MM.1S (cell line): ENCODE data around the gene ANKRD27.

ENCODE experiments used
- CTCF ChIP-seq: fragments of 300-600 bp; sonication (generic); IDR thresholded peaks from 2 replicates; pipeline ENCODE4 v1.5.1; 2016; ENCODE audit warnings: antibody characterized with exemption, low read length, mixed read lengths
- EZH2 ChIP-seq: fragments of 300-600 bp; sonication (generic); optimal IDR thresholded peaks from 2 replicates; pipeline ENCODE3; 2017; ENCODE audit warnings: low read depth, mild to moderate bottlenecking, antibody characterized with exemption, low read length, mixed read lengths

GRCh38 chr19:32594021-32594420, 81.0 kb downstream of the ANKRD27 start:
- TF ChIP-seq CTCF (no peak), EZH2 (no peak)
